HG02938 (cell line): ENCODE data around the gene PEAR1.

Experiments
- ATAC-seq: cut with Tn5 transposase; IDR thresholded peaks from one replicate; pipeline ENCODE4 v1.9.1; 2021; ENCODE audit warnings: mild to moderate bottlenecking, moderate library complexity; ENCODE audit not compliant: unreplicated experiment

The PEAR1 gene

DNA sequence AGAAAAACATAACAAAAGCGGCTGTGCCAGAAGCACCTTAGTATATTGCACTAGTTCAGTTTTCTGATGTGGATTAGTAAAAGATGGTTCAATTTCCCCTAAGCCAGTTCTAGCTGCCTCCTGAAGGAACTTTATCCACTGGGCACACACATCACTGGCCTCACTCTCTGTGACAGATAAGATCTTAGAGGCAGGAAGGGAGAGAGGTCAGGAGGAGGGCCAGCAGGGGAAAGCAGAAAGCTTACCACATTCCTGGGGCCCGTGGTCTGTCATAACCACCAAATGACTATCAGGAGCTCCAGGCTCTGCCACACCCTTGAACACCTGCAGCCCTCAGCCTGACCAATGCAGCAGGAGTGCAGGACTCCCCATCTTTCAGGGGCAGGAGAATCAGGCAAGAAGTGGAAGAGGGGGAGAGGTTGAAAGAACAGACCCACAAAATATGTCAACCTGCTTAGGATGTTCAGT lies 64.8 kb downstream of the PEAR1 start:
- ATAC-seq = no peak

DNA sequence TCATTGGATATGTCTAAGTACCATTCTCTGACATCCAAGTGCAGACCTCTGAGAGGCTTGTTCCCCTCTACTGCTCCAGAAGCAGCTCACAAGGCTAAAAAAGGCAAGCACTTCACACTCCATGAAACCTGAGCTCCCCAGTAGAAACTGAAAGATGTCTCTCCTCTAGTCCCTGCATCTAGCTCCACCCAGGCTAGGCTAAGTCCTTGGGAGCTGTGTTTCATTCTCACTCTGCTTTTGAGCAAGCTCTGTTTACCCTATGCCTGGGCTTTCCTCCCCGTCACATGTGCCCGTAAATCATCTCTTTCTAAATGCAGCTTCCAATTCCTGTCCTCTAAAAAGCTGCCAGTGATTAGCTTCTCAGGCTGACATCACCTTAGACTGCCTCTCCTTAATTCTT lies 65.9 kb downstream of the PEAR1 start:
- no peak for ATAC-seq

DNA sequence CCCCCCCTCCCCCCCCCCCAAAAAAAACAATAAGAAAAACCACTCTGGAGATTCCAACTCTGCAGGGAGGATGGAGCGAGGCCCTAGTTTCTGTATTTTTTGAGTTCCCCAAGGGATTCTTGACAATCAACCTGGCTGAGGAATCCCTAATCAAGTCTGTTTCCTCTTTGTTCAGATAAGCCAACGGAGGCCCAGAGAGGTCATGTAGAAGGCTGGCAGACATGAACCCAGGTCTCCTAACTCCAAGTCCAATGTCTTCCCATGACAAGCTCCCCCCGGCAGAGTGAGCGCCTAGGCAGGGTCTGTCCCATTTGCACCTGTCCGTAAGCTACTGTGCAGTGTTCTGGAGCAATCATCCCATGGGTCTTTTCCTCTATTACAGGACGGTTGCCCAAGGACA lies 66.4 kb downstream of the PEAR1 start:
- no peak for ATAC-seq

DNA sequence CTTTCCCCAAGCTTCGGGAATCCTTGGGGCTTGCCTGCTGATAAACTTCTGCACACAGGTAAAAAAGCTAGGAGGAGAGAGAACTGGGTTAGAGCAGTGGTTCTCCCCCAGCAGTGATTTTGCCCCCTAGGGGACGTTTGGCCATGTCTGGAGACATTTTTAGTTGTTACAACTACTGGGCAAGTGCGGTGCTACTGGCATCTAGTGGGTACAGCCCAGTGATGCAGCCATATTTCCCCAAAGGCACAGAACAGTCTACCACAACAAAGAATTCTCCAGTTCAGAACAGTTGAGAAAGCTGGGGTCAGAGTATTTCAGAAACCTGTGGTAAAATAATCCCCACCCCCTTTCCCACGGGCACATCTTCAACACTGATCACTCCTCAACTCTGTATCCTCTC lies 68.2 kb downstream of the PEAR1 start:
- no peak for ATAC-seq

DNA sequence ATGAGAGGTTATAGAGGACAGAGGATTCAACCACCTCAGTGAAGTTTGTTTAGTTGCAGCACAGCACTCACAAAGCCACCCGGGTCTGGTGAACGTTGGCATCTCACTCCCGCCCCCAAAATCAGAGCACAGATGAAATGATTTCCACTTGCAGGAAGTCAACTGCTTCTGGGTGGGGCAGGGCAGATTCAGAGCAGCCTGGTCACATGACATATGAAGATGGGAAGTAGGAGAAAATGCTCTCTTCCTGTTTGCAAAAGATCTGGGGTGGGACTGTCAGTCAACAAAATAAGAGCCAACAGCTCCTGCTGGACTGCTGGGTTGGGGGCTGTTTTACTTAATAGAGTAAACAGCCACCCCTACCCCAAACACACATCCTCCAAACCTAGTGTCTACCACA lies 70.1 kb downstream of the PEAR1 start:
- ATAC-seq = no peak

DNA sequence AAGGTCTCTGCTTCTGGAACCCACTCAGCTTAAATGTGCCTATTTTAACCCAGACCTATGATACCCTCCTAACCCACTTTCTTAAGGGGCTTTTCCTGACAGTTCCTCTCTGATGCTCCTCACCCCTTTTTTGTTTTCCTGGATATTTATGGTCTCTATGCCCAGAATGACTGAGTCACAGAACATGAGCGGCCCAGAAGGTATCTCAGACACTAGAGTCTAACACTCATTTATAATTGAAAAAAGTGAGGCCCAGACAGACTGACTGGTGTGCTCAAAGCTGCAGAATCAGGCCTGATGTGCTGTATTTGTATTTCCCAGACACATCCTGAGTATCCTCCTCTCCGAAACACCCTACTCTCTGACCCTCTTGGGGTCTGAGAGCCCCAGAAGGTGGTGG lies 70.9 kb downstream of the PEAR1 start:
- no peak for ATAC-seq
